NCI-H748 treated with DMSO at 0.1 percent for 48 hours (cell line): ENCODE data around the gene SCN3B.

ENCODE experiments used
- DNase-seq: peaks from one replicate; lab custom pipeline; 2025; lab: John Stamatoyannopoulos, UW

SCN3B gene

GRCh38 chr11:123653827-123654565, 428 bp downstream of the SCN3B start:
- DNase-seq = peak; percentile 7

DNA sequence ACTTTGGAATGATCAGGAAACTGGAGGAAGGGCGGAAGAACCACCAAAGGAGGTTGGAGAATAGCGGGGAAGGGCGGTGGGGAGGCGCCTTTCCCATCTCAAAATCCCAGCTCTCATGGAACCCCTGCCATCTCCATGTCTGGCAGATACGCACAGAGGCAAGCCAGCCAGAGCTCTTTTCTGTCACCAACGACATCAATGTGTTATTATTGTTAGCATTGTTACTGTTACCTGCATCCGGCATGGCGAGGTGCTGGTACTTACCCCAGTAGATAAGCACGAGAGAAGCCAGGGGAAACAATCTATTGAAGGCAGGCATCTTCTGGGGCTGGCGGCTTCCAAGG, 969 bp downstream of the SCN3B start:
- no peak for DNase-seq

DNA sequence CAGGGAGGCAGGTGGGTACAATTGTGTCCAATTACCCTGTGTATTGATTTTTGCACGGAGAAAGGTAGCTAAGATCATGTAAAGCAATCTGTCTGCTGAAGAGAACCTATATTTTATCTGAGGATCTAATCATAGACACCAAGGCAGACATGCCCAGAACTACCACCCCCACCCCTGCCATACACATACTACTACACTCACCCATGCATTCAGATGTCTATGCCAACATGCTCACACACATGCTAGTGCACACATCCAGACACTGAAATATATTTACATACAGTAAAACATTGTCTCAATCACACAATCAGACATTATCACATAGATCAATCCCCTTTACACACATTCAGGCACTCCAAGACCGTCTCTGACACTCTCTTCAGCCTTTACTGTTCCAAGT, 1.8 kb downstream of the SCN3B start:
- DNase-seq = no peak

DNA sequence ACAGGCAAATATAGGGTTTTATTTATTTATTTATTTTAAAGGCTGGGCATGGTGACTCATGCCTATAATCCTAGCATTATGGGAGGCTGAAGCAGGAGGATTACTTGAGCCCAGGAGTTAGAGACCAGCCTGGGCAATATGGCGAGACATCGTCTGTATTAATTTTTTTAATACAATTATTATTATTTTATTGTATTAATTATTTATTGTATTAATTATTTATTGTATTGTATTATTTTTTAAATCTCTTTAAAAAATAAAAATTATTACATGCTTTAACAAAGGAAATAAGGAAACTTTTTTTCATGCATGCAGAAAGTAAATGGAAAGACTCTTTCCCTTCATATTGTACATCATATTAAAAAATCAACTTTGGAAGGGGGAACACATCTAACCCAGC, 3.5 kb downstream of the SCN3B start:
- no peak for DNase-seq

DNA sequence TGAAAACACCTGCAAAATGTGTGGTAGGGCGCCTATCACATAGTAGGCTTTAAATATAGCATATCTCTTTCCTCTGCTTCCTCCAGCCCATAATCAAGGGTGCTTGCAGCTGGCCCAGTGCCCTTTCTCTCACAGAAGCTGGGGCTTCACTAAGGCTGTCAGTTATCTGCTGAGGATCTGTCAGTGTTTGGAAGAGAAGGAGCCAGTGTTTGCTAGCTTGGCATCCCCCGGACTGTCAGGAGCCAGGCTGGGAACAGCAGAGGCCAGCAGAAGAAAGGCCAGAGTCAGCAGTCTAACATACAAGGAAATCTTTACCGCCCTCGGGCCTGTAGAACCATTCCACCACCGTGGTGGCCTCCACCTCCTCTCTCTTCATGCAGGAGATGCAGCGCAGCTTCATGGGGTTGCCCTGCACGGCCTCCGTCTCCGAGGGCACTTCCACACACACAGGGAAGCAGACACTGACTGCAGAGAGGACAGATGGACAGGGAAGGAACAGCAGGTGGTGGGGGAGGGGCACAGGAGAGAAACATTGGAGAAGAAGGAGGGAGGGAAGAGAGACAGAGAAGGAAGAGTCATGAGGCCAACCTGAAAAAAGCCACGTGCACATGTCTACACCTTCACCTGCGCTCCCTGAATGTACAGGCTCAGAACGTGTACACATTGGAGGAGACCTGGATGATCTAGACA, 9.0 kb downstream of the SCN3B start:
- no peak for DNase-seq

DNA sequence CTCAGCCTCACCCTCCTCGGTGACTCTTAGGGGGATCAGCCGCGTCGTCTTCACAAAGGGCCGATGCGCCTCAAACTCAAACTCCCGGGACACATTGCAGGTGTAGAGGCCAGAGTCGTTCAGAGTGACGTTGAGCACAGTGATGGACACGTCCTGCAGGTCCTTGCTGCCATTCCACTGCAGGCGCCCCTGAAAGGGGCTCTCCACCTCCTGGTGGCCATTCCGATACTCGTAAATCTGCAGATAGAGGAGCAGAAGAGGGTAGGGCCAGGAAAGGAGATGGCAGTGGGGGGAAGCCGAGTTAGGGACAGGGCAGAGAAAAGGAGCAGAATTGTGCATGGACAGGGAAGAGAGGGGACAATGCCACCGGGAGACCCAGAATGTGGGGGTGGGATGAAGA, 12.0 kb downstream of the SCN3B start:
- no peak for DNase-seq

DNA sequence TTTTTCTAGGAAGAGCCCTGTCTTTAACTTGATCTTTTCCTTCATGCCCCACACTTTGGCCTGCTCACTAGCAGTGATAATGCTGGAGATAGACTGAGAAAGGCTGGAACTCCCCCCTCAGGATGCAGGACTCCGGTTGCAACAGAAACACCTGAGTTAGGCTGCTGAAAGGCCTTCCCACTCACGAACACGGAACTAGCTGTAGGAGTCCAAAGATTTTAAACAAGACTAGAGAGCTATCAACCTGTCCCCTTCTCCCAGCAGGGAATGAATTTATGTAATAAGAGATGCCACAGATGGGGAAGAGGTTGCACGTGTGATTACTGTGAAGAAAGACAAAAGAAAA, 13.0 kb downstream of the SCN3B start:
- DNase-seq = no peak

- DNase-seq = no peak
Measured at GRCh38 chr11:123640677-123641494, 13.5 kb downstream of the SCN3B start.

- no peak for DNase-seq
Measured at GRCh38 chr11:123640029-123640428, 14.4 kb downstream of the SCN3B start.

DNA sequence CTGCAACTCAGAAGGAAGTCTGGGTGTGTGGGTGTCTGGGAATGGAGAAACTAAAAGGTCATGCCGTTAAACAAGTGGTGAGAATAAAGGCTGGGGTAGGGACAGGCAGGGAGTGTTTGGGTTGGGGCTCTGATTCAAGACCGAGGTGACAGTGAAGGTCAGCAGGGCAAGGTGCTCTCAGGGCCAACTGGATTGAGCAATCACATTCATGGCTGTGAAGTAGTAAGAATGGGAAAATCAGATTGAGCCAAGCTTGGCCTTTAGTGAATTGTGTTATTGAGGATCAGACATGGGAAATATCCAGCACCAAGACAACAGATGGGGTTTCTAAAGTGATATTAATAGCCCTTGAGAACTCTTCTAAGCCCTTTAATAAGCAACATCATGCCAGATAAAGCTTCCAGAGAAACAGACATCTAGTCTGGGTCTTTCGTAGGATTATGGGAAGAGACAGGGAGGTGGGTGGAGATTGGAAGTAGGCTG, 24.3 kb downstream of the SCN3B start:
- DNase-seq = no peak

DNA sequence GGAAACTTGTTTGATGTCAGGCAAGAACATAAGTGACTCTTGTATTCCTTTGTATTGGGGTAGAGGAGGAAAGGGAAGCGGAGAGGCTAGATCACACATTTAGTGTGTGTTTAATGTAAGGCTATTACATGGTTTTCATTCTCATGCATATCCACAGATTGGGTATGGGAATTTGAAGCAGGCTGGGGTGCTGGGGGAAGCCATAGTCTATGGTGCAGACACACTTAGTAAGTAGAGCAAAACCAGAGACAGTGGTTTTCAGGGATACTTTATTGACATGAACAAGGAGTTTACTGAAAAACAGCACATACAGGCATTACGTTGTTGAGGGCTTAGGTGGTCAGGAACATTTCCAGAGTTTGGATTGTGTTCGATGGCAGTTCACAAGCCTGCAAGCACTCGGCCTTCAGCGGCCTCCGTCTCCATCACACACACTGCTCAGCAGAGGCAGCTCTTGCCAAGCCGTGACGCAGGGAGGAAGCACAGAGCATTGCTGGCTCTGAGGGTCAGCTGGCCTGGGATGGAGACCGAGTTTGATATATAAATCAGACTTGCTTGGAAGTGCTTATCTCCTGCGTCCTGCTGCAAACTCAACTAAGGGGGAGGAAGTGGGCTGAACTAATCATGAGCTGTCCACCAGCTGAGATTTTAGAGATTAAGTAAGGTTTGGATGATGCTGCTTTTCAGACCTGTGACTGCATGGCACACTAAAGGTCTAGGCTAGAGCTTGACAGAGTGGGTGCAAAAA, 25.3 kb downstream of the SCN3B start:
- DNase-seq = no peak

DNA sequence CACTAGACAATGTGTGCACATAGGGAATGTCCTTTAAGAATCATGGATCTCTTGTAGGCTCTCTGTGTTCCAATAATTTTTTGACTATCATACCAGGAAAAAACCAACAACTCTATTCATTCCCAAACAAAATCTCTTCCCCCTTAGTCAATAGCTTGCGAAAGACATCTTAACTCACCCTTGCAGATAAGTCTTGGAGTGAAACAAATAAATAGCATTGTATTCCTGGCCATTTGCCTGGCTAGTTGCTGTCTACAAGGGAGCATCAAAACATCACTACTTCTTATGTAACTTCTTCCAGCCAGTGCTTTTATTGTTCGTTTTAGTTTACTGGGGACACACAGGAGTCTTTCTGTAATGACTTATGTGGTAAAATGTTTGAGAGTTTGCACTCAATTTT, 29.4 kb downstream of the SCN3B start:
- DNase-seq = no peak

GRCh38 chr11:123622576-123622975, 31.8 kb downstream of the SCN3B start:
- DNase-seq = no peak

- no peak for DNase-seq
Measured at GRCh38 chr11:123616505-123617198, 37.8 kb downstream of the SCN3B start.

DNA sequence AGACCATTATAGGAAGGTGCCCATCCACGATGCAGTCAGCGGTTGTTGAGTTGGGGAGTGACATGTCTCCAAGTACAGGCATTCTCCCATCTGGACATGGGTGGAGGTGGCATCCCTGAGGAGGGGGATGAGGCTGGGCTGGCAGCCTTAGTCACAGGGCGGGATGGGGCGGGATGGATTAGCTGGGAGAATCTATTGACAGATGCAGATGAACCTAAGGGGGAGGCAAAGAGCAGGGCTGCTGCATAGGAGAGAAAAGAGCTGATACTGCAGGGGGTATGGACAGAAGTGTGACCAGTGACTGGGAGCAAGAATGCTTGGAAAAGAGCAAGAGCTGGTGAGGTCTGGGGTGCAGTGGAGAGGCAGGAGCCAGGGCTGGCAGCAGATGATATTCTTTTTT, 42.7 kb downstream of the SCN3B start:
- no peak for DNase-seq

DNA sequence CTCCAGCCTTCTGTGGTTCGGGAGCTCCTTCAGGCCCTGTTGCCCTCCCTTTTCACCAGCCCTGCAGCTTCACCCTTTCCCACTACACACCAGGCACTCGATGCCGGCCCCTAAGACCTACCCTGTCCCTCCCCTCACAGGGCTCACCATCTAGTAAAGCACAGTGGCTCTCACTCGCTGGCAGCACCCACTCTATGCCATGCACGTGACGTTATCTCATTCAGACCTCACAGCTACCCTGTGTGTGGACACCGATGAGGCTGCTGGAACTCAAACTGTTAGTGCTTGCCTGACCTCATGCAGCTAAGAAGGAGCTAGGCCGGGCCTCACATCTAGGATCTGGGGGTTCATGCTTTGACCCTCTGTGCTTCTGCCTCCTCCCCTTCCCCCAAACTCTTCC, 45.5 kb downstream of the SCN3B start:
- DNase-seq = no peak

DNA sequence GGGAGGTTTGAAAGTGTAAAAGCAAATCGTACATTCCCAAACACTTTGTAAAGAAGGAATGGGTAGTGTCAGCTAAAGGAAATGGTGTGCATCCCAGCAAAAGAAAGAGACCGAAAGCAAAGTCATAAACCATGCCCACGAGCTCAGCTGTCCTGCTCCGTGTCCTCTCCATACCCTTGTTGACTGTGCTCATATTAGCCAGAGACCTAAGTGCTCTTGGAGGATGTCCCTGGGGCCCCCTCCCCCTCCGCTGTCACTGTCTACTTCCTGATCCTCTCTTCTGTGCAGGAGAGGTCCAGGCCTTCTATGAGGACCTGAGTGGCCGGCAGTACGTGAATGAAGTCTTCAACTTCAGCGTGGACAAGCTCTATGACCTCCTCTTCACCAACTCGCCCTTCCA, 46.1 kb downstream of the SCN3B start:
- no peak for DNase-seq

DNA sequence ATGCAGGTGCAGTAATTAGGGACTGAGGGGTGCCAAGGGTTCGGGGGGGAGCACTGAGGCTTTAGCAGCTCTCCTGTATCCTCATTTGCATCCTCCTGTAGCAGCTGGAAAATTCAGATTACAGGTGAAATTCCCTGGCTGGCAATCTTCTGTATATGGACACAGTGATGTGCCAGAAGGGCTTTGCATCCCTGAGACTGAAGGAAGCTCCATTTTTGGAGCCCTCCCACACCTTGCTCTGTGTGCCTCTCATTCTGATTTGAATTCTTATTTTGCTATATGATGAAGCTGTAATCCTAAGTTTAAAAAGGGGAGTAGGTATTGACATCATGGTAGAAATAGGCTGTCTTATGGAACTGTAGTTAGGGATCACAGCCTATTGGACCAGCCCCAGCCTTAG, 46.6 kb downstream of the SCN3B start:
- no peak for DNase-seq

DNA sequence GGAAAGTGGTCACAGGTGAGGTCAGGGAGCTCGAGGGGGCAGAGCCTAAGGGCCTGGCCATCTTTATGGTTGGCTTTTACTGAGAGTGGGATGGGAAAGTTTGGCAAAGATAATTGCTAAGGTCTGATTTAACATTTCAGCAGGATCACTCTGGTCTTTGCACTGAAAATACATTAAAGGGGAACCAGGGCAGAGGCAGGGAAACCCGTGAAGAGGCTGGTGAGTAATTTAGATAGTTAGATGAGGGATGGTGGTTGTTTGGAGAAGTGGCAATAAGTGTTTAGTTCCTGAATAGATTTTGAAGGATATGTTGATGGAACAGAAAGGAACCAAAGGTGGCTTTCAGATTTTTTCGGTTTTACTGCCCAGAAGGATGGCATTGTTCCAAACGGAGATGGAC, 50.8 kb downstream of the SCN3B start:
- no peak for DNase-seq

DNA sequence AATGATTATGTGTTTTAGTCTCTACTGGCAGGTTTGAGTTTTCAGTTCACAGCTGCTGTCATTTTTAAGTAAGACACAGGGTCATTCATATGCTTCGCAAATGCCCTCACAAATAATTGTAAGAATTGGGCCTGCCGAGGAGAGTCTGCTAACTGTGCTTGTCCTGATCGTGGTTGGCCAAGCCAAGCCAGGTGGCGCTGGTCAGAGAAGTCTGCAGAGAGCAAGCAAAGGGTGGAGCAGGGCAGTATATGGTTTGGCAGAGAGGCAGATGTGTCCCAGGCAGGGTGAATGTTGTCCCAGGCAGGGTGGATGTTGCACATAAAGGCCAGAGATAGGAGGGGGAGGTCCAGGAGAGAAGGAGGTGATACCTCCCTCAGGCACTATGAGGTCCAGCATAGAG, 52.7 kb downstream of the SCN3B start:
- no peak for DNase-seq

- no peak for DNase-seq
Measured at GRCh38 chr11:123601136-123601535, 53.3 kb downstream of the SCN3B start.

DNA sequence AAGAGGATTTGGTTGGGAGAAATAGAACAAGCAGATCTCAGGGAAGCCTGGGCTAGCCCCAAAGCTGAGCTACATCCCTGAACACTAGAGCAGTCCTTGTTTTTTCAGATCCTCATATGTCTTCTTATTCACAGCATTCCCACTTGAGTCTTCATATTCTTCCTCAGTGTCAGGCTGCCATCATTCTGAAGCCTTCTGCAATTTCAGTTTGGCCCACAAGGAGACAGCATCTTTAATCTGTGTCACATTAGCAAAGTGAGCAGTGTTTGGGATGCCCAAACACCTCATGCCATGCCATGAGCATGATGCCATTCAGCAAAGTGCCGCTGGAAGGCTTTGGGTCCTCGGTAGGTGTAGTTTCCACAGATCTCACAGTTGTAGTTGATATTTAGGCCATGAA, 56.6 kb downstream of the SCN3B start:
- DNase-seq = no peak
